ENCODE data around the gene ANKS6.

DNA sequence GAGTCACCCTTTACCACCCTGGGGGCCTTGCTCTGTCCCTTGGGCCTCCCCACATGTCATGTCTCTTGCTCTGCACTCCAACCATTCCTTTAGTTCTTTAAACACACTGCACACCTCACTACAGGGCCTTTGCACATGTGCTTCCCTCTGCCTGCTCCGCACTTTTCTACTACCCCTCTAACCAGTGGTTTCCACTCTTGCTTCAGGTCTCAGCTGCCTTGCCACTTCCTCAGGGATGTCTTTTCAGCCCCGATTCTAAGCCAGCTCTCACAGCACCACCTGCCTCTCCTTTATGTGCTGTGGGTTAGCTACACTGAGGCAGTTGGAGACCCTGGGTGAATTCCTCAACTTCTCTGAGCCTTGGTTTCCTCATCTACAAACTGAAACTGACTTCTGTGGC is 53.0 kb downstream of the ANKS6 start:
- no peak for TF ChIP-seq EP300 (IDR thresholded peaks at IDR 0.05)
- TF ChIP-seq CTCF (IDR thresholded peaks at IDR 0.05): no peak
- no peak for TF ChIP-seq POLR2AphosphoS5 (IDR thresholded peaks at IDR 0.05)

Measured in stomach (tissue), 4 donors.